ENCODE results near the gene ADGRA3.

DNA sequence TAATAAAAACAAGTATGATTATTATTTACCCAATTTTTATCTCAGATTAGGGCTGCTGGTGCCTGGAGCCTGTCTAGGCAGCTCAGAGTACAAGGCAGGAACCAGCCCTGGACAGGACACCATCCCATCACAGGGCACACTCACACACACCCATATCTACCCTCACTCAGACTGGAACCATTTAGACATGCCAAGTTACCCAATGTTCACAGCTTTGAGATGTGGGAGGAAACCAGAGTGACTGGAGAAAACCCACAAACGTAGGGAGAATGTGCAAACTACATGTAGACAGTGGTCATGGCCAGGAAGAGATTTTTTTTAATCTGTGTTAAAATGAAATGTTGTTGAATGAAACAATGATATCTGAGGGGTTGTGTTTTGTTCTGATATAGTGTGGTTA lies 35.7 kb upstream of the ADGRA3 start:
- TF ChIP-seq CTCF (IDR thresholded peaks at IDR 0.05; ENCODE audit: insufficient read depth, low read length, poor library complexity, severe bottlenecking), result no peak
- TF ChIP-seq EZH2phosphoT487 (conservative IDR thresholded peaks at IDR 0.05; ENCODE audit: low read length), result no peak

All from SU-DHL-6 (cell line).